Measurements from ENCODE around the gene C1QL4.
A peak's percentile ranks its signal among the peaks of the same experiment; 100 is the strongest.
"Not testable (repeated sequence)": the region's sequence is repeated elsewhere in the genome, so short reads cannot be mapped to it uniquely, and the experiment has no call there.

C1QL4 gene

GRCh38 chr12:49332891-49333371, 4.1 kb downstream of the C1QL4 start:
- no peak for DNase-seq

- no peak for DNase-seq
Measured at GRCh38 chr12:49332441-49332861, 4.5 kb downstream of the C1QL4 start.

- DNase-seq, result peak; percentile 67
Measured at GRCh38 chr12:49331380-49332222, 5.4 kb downstream of the C1QL4 start.

GRCh38 chr12:49330631-49331379, 6.2 kb downstream of the C1QL4 start:
- no peak for DNase-seq

- DNase-seq, result no peak
Measured at GRCh38 chr12:49330032-49330619, 6.9 kb downstream of the C1QL4 start.

- no peak for DNase-seq
Measured at GRCh38 chr12:49328816-49329215, 8.2 kb downstream of the C1QL4 start.

- DNase-seq, result no peak
Measured at GRCh38 chr12:49327887-49328286, 9.1 kb downstream of the C1QL4 start.

GRCh38 chr12:49327368-49327767, 9.6 kb downstream of the C1QL4 start:
- DNase-seq, result no peak

GRCh38 chr12:49325606-49326005, 11.4 kb downstream of the C1QL4 start:
- no peak for DNase-seq

- no peak for DNase-seq
Measured at GRCh38 chr12:49323524-49324097, 13.4 kb downstream of the C1QL4 start.

GRCh38 chr12:49322708-49323523, 14.1 kb downstream of the C1QL4 start, which contains the start of gene TROAP:
Gene TROAP, plus strand, starts transcription at chr12:49323255. Its CDS starts 354 bp downstream, at chr12:49323609.
- DNase-seq, result peak; percentile 99

GRCh38 chr12:49322367-49322707, 14.7 kb downstream of the C1QL4 start:
- no peak for DNase-seq

GRCh38 chr12:49320411-49321103, 16.4 kb downstream of the C1QL4 start:
- not testable (repeated sequence) for DNase-seq

- not testable (repeated sequence) for DNase-seq
Measured at GRCh38 chr12:49317118-49317517, 19.9 kb downstream of the C1QL4 start.

- no peak for DNase-seq
Measured at GRCh38 chr12:49314811-49315210, 22.2 kb downstream of the C1QL4 start.

- not testable (repeated sequence) for DNase-seq
Measured at GRCh38 chr12:49310451-49311000, 26.5 kb downstream of the C1QL4 start.

GRCh38 chr12:49309386-49309785, 27.6 kb downstream of the C1QL4 start:
- DNase-seq, result no peak

GRCh38 chr12:49305762-49306510, 31.1 kb downstream of the C1QL4 start:
- peak; percentile 78 for DNase-seq

GRCh38 chr12:49304161-49304560, 32.8 kb downstream of the C1QL4 start:
- no peak for DNase-seq

GRCh38 chr12:49301760-49302159, 35.2 kb downstream of the C1QL4 start:
- no peak for DNase-seq

All from inflammatory macrophage treated with lipopolysaccharide for 4 hours (primary cell).